GM18498 (cell line): ENCODE results near the gene CAMTA1.

Experiments
- ATAC-seq: cut with Tn5 transposase; IDR thresholded peaks from one replicate; pipeline ENCODE4 v1.9.1; 2021; ENCODE audit warnings: mild to moderate bottlenecking, moderate library complexity; ENCODE audit not compliant: unreplicated experiment

CAMTA1 gene

GRCh38 chr1:7348073-7348472 is 562.8 kb downstream of the CAMTA1 start:
- ATAC-seq = no peak

DNA sequence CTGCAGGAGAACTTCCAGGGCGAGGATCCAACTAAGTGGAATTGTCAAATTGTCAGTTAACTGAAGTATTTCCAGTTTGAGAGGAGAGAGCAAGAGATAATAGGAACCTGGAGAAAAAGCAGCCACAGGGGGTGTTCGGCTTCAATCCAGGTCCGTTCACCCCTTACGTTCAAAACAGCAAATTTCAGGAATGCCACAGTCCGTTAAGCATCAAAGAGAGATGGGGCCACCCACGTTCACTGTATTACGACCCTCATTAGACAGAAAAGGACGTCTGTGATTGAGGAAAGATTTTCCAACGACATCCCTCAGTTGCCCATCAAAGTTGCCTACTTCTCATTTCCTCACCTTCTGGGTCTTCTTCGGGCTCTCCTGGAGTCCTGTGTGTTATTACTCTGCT is 563.3 kb downstream of the CAMTA1 start:
- no peak for ATAC-seq

DNA sequence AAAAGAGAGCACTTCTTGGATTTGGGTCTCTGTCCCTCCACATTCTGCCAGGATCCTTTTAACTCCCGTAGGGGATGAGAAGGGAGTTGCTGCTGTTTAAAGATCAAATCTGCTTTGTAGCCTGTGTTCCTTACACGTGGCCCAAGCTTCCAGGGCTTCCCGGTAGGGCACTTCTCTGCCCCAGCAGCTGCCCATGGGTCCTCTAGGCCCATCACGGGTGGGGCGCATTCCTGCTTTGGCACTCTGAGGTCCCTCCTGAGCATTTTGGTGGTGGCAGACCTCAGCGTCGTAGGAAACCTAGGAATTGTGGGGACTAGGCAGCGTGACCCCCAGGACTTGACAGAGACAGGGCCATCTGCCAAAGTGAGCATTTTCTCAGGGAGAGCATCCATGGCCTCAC is 565.5 kb downstream of the CAMTA1 start:
- no peak for ATAC-seq

GRCh38 chr1:7351649-7352048 is 566.4 kb downstream of the CAMTA1 start:
- no peak for ATAC-seq

- no peak for ATAC-seq
Observed at GRCh38 chr1:7352364-7352763, 567.1 kb downstream of the CAMTA1 start.

GRCh38 chr1:7352974-7353373 is 567.7 kb downstream of the CAMTA1 start:
- no peak for ATAC-seq

DNA sequence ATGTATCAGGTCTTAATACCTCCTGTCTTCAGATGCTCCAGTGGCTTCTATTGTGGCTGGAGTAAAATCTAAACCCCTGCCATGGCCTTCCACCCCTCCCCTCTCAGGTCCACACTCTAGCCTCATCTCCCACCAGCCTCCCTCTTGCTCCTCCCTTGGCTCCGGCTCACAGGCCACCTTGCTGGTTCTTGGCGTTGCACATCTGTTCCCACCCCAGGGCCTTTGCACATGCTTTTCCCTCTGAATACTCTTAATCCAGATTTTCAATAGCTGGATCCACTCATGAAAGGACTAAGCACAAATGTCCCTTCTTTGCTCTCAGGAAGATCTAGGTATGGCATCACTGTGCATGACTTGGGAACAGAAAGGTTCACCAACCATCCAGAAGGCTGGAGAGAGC is 570.4 kb downstream of the CAMTA1 start:
- no peak for ATAC-seq

DNA sequence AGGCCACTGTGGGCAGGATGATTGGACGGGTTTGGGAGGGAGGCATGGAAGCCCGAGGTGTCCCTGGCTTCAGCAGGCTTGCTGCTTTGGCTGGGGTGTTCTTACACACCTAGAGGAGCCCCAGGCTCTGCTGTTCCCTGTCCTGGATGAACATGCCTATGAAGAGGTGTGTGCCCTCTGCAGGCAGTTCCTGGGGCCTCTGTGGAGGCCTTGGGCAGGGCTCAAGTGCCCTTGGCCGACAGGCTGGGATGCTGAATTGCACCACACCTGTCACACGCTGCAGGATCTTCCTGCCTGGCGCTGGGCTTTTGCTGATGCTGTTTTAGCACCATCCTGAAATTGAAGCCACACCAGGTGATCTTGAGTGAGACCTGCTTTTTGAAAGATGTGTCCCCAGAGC is 570.8 kb downstream of the CAMTA1 start:
- ATAC-seq = no peak

- ATAC-seq = no peak
Observed at GRCh38 chr1:7358425-7358824, 573.2 kb downstream of the CAMTA1 start.

DNA sequence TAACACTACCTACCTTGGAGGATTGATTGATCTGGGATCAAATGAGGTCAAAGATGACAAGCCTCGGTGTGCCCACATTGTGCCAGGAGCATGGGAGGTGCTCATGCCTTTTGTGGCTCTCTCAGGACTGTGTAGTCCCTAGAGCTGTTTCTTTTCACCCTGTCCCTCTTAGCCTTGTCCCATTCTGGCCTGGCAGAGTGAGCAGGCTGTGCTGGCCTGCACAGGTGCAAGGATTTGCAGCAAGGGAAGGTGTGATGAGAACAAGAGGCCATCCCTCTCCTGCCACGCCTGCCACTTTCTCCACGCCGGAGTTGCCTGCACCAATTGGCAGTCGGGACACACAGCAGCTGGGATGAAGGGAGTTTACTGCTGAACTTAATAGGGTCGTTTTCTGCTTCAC is 575.3 kb downstream of the CAMTA1 start:
- no peak for ATAC-seq

- ATAC-seq = no peak
Observed at GRCh38 chr1:7362947-7363346, 577.7 kb downstream of the CAMTA1 start.

DNA sequence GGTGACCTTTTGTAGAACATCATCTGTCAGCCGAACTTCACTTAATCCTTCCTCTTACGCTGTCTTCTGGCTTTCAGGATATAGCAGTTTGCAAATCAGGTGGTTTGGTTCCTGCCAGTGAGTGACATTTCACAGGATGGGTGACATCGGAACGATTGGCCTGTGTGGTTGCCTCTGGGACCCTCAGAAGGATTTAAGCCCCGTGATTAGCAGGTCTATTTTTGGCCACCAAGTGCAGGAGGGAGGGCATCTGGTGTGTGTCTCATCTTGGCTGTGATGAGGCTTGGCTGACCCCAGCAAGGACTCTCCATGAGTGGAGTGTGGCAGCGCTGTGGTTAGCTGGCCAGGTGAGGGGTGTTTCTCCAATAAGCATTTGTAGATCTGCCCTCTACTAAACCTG is 578.2 kb downstream of the CAMTA1 start:
- no peak for ATAC-seq

DNA sequence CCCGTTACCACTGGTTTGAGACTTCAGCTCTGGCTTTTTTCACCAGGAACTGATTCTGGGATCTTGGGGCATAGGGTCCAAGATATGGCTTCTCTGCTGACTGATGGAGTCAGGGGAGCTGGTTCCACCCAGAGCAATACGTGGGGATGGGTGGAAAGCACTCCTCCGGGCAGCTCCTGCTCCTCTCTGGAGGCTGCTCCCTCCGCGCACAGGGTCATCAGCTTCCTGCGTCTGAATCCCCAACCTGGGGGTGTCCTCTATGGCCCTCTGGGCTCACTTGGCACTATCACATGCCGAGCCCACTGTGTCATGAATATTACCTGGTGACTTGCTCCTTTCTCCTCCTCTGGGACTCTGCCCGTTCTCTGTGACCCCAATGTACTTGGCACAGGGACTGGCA is 580.5 kb downstream of the CAMTA1 start:
- no peak for ATAC-seq

DNA sequence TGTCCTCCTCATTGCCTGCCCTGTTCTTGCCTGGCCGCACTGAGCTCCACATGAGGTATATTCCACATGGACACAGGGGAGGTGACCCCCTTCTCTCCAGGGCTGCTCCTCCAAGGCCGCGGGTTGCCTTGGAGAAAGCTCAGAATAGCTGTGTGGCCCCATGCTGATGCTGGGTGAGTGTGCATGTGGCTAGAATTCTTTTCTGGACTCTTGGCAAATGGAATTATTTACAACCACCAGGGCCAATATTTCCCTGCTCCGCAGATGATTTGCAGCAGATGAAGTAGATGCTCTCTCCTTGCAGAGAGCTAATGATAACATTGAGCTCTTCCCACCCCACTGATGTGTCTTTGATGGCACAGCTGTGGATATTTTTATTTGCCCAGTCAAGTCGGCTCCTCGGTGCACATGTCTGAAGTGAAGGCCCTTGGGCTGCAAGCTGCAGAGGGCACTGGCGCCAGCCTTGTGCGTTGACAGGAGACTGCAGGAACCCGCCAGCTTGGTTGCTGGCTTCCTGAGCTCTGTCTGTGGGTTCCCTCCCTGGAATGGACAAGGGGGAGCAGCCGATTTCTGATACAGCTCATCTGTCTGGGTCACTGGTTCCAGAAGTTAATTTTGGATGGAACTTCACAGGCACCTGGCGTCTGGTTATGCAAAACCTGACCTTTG is 581.2 kb downstream of the CAMTA1 start:
- no peak for ATAC-seq

- no peak for ATAC-seq
Observed at GRCh38 chr1:7366955-7367665, 581.9 kb downstream of the CAMTA1 start.

GRCh38 chr1:7369866-7370265 is 584.6 kb downstream of the CAMTA1 start:
- no peak for ATAC-seq

DNA sequence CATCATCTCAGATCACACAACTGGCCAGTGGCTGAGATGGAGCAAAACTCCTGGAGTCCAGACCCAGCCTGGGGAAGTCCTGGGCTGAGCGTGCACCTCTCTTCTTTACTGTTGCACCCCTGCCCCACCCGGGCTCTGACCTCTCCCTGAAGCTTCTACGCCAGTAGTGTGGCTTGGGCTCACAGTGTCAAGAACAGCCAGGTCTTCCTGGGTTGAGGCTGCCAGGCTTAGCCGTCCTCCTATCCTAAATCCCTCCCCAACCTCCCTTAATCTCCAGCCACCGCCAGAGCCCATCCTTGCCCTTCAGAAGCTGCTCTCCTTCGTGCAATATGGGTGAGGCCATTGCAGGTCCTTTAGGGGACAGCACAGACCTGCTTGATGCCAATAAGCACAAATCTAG is 586.7 kb downstream of the CAMTA1 start:
- no peak for ATAC-seq

GRCh38 chr1:7372477-7373120 is 587.3 kb downstream of the CAMTA1 start:
- no peak for ATAC-seq

DNA sequence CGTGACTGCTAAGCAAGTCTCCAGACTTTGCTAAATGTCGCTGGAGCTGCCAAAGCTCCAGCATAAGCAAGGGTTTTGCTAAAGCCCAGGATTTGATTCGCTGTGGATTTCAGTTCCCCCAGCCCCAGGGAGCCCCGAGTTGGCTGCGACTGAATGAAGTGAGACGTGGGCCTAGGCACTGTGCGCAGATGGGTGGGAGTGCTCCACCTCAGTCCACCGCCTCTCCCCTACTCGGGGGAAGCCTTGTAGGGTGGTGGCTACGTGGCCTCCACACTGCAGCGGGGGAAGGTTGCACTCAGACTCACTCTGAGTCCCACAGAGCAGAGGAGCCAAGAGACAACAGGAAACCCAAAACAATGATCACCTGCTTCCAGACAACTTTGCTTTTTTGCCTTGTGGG is 588.0 kb downstream of the CAMTA1 start:
- ATAC-seq = no peak

DNA sequence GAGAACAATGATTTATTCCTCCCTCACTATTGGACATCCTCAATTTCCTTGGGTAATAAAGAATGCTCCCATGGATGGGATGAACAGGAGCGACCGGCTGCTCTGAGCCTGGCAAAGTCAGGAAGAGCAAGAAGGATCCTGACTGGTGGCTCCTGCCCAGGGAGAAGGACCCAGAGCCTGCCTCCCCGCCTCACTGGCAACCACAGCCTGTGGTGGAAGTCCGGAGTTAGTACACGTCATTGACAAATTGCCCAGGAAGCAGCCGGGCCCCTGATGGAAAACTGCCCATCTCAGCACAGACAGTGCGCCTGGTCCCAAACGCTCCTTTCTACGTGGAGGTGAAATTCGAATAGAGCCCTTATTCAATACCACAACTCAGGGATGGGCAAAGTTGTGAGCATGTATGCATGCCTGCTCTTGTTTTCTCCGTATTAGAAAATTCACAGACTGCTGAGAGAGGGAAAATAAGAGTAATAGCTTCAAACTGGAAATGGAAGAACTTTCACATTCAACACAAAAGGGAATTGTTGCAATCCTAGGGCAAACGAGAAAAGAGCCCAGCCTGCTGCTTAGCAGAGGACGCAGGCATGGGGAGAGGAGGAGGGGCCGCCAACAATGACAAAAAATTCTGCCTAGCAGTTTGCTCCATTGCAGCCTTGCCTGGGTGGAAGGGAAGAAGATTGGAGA is 588.8 kb downstream of the CAMTA1 start:
- no peak for ATAC-seq

GRCh38 chr1:7374563-7375160 is 589.4 kb downstream of the CAMTA1 start:
- ATAC-seq = no peak
